NB4 (cell line): ENCODE measurements around the gene SIK2.

Source experiments
- DNase-seq: peaks from one replicate; pipeline ENCODE4 v3.0.0; 2010; ENCODE audit warnings: low read depth
- H3K4me3 ChIP-seq: one replicate; pipeline ENCODE4 v1.5.1; 2011; ENCODE audit warnings: mild to moderate bottlenecking, low read depth, low read length, moderate library complexity
- CTCF ChIP-seq: IDR thresholded peaks from one replicate; pipeline ENCODE4 v1.5.1; 2012; ENCODE audit warnings: low read depth, low read length
- MYC ChIP-seq: IDR thresholded peaks from 2 replicates; pipeline ENCODE4 v1.6.1; 2011; ENCODE audit warnings: low read depth, low read length
- POLR2A ChIP-seq: IDR thresholded peaks from 2 replicates; pipeline ENCODE4 v1.6.1; 2011; ENCODE audit warnings: mild to moderate bottlenecking; ENCODE audit not compliant: insufficient read length; ENCODE audit errors: extremely low read depth
- TF ChIP-seq, protein P1 (sequence below): IDR thresholded peaks from 2 replicates; pipeline ENCODE4 v1.6.1; 2011; ENCODE audit warnings: low read depth, low read length

SIK2 gene

DNA sequence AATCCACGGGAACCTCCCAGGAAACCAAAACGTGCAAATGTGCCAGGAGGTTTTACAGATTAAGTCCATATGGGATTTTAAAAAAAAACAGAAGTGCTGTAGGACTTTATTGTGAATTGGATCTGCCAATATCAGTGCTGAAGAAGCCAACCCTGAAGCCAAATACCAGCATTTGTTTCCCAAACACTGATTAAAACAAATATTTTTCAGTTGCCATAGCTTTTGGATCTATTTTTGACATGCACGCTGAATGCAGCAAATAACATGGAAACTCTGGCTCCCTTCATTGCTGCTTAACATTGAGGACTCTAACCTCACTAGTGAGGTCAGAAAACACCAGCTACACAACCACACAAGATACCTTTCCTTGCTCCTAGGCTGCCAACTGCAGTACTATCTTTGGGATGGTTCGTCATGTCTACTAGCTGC lies 28.4 kb upstream of the SIK2 start:
- TF ChIP-seq, protein P1, sequence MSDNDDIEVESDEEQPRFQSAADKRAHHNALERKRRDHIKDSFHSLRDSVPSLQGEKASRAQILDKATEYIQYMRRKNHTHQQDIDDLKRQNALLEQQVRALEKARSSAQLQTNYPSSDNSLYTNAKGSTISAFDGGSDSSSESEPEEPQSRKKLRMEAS: no peak
- TF ChIP-seq MYC: no peak
- no peak for TF ChIP-seq CTCF
- TF ChIP-seq POLR2A: no peak
- H3K4me3 ChIP-seq: no peak overlapping the region
- no peak for DNase-seq

DNA sequence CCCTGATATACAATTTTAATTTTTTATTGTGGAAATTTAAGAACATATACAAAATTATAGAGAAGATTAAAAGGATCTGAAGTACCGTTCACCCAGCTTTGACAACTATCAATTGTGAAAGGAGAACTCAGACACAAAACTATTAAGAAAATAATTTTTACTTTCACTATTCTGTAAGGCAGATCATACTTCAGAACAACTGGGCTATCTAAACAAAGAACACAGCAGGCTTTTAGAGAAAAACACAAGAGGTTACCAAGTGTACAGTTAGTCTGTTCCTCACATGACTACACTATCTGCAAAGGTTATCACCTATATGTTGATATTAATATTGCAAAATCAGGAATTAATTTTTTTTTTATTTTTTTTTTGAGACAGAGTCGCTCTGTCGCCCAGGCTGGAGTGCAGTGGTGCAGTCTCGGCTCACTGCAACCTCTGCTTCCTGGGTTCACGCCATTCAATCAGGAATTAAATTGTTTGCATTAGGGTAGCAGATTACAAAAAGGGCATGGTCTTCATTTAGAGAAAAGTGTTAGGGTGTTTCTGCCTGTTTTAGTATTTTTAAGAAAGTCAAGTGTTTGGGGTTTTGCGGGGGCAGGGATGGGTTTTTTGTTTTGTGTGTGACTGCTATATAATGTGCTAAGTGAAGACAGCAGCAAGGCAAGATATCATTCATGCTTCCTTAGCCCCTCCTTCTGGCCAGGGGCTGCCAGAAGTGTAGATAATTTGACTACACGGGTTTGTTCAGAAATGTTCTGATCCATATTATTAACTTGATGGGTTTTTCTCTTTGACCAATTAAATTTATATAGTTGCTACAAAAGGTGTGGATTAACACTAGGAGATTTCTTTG lies 27.6 kb upstream of the SIK2 start:
- no peak overlapping the region for H3K4me3 ChIP-seq
- no peak for DNase-seq
- TF ChIP-seq, protein P1: no peak
- TF ChIP-seq MYC (no peak), CTCF (no peak), POLR2A (no peak)

- DNase-seq: no peak
- H3K4me3 ChIP-seq: no peak overlapping the region
- no peak for TF ChIP-seq POLR2A
- TF ChIP-seq, protein P1: no peak
- no peak for TF ChIP-seq MYC
- TF ChIP-seq CTCF: no peak
These were observed 26.5 kb upstream of the SIK2 start for GRCh38 chr11:111575740-111576139.

DNA sequence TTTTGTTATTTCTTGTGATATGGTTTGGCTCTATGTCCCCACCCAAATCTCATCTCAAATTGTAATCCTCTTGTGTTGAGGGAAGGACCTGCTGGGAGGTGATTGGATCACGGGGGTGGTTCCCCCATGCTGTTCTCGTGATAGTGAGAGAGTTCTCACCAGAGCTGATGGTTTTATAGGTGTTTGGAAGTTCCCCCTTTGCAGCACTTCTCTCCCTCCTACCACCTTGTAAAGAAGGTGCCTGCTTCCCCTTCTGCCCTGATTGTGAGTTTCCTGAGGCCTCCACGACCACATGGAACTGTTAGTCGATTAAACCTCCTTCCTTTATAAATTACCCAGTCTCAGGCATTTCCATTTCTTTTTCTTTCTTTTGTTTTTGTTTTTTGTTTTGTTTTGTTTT lies 24.4 kb upstream of the SIK2 start:
- TF ChIP-seq CTCF: no peak
- TF ChIP-seq POLR2A: no peak
- TF ChIP-seq, protein P1: no peak
- TF ChIP-seq MYC: no peak
- no peak for DNase-seq

DNA sequence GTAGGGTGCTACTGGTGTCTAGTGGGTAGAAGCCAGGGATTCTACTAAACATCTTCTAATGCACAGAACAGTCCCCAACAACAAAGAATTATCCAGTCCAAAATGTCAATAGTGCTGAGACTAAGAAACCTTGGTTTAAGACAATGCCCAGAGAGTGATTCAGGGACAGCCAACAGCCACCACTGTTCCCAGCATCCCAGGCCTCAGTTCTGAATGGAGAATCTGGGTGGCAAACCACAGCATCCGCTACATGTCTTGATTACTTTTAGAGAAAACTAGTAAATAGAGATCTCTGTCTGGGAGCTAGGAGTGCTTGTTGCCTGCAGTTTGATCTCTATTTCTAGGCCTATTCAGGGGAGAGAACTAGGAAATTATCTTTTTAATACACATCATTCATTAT lies 20.9 kb upstream of the SIK2 start:
- DNase-seq: no peak
- H3K4me3 ChIP-seq: no peak overlapping the region
- TF ChIP-seq, protein P1: no peak
- TF ChIP-seq POLR2A (no peak), MYC (no peak), CTCF (no peak)

More for the DNA sequence above, 24.4 kb upstream of the SIK2 start:
- no peak overlapping the region for H3K4me3 ChIP-seq

DNA sequence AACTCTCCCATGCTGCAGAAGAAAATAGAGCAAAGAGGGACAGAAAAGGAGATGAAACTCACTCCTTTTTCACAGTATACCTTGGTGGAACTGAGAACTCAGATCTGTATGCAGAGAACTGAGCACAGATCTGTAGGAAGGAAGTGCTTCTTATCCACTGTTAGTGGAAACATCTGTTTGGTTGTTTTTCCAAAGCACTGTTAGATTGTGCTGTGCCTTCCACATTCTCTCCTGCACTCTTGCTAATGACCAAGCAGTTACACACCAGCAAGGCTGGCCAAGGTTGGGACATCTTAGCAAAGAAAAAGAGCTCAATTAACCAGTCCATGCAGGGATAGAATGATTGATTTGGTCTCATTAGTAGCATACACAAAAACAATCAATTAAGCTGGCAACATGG lies 20.1 kb upstream of the SIK2 start:
- no peak for DNase-seq
- H3K4me3 ChIP-seq: no peak overlapping the region
- TF ChIP-seq POLR2A (no peak), CTCF (no peak), MYC (no peak)
- TF ChIP-seq, protein P1: no peak
